H1 (cell line): Measurements from ENCODE around the gene CDC27. TPM values are rescaled to one million over a fixed set of nuclear protein-coding genes. Genes with fewer than 3 reads are reported as not detected.
"Not testable (repeated sequence)": the region's sequence is repeated elsewhere in the genome, so short reads cannot be mapped to it uniquely, and the experiment has no call there.

Source experiments
- CTCF ChIA-PET: fragments of 300-600 bp; sonication (Branson Sonifier 250); formaldehyde crosslinking; loops from one replicate; lab custom pipeline; 2021; ENCODE audit not compliant: partially characterized antibody; lab: Charles Lee
- POLR2A ChIA-PET: fragments of 300-600 bp; sonication (Branson Sonifier 250); formaldehyde crosslinking; loops from one replicate; lab custom pipeline; 2021; ENCODE audit warnings: inconsistent platforms; ENCODE audit not compliant: partially characterized antibody; lab: Charles Lee
- DNase-seq, 2 experiments: peaks; one replicate each; pipeline versions ENCODE4 v3.0.0 to v3.0.0-alpha.2; 2010 to 2022; ENCODE audit warnings: low spot score in 2 of 2, low read depth in 1 of 2, mixed read lengths in 1 of 2
- FAIRE-seq: peaks from 2 replicates; lab custom pipeline; 2011; peaks lifted over from hg19 to GRCh38; lab: Jason Lieb, UNC
- H2AFZ ChIP-seq: 2 replicates; pipeline ENCODE4 v1.8.1; 2012; ENCODE audit warnings: low read length, inconsistent platforms
- H2AK5ac ChIP-seq: 2 replicates; pipeline ENCODE4 v1.6.1; 2013; ENCODE audit warnings: low read depth, low read length
- H2BK120ac ChIP-seq: replicated peaks from 2 replicates; pipeline ENCODE3; 2013; ENCODE audit warnings: low read depth, low read length, inconsistent platforms
- H2BK12ac ChIP-seq: 2 replicates; pipeline ENCODE4 v1.6.1; 2013; ENCODE audit warnings: low read depth, low read length
- H2BK15ac ChIP-seq: 2 replicates; pipeline ENCODE4 v1.6.1; 2013; ENCODE audit warnings: low read length
- H2BK20ac ChIP-seq: 2 replicates; pipeline ENCODE4 v1.6.1; 2013; ENCODE audit warnings: low read length
- H2BK5ac ChIP-seq: 2 replicates; pipeline ENCODE4 v1.6.1; 2013; ENCODE audit warnings: low read depth, low read length
- H3K14ac ChIP-seq: 2 replicates; pipeline ENCODE4 v1.6.1; 2013; ENCODE audit warnings: inconsistent platforms; ENCODE audit not compliant: insufficient read length
- H3K18ac ChIP-seq: 2 replicates; pipeline ENCODE4 v1.6.1; 2013; ENCODE audit warnings: low read length; ENCODE audit errors: extremely low read depth
- H3K23ac ChIP-seq: 2 replicates; pipeline ENCODE4 v1.6.1; 2013; ENCODE audit warnings: inconsistent platforms; ENCODE audit not compliant: insufficient read length
- H3K23me2 ChIP-seq: 2 replicates; pipeline ENCODE4 v1.6.1; 2013; ENCODE audit warnings: low read depth, low read length
- H3K27ac ChIP-seq: 2 replicates; pipeline ENCODE4 v1.6.1; 2011; ENCODE audit warnings: low read depth, low read length, inconsistent platforms
- H3K27me3 ChIP-seq, 4 experiments: replicated peaks in 1 of 4; 1 replicate in 1 of 4; 2 replicates in 3 of 4; pipeline versions ENCODE4 v1.6.1 to v1.8.1; 2011 to 2013; ENCODE audit warnings: low read length in 3 of 4, mild to moderate bottlenecking in 3 of 4, inconsistent platforms in 2 of 4, mixed read lengths in 2 of 4, moderate library complexity in 1 of 4; ENCODE audit not compliant: control insufficient read depth in 3 of 4, insufficient read depth in 3 of 4; ENCODE audit errors: extremely low read depth in 1 of 4
- H3K36me3 ChIP-seq, 4 experiments: 2 replicates each; pipeline versions ENCODE4 v1.6.1 to v1.8.1; 2011 to 2013; ENCODE audit warnings: mild to moderate bottlenecking in 4 of 4, low read length in 3 of 4, moderate library complexity in 2 of 4, control low read depth in 1 of 4, inconsistent platforms in 1 of 4; ENCODE audit not compliant: insufficient read depth in 4 of 4, control insufficient read depth in 2 of 4
- H3K4ac ChIP-seq: replicated peaks from 2 replicates; pipeline ENCODE3; 2013; ENCODE audit warnings: low read length, low read depth, mixed read lengths, inconsistent platforms; ENCODE audit not compliant: insufficient read length
- H3K4me1 ChIP-seq, 4 experiments: replicated peaks in 1 of 4; 1 replicate in 1 of 4; 2 replicates in 3 of 4; pipeline versions ENCODE4 v1.6.1 to v1.8.1; 2011 to 2013; ENCODE audit warnings: low read length in 3 of 4, inconsistent platforms in 2 of 4, mixed read lengths in 1 of 4; ENCODE audit not compliant: insufficient read depth in 4 of 4, control insufficient read depth in 3 of 4
- H3K4me2 ChIP-seq, 2 experiments: 2 replicates each; pipeline versions ENCODE4 v1.6.1 to v1.8.1; 2011 to 2013; ENCODE audit warnings: low read depth in 2 of 2, low read length in 2 of 2, control low read depth in 1 of 2, inconsistent platforms in 1 of 2, mild to moderate bottlenecking in 1 of 2; ENCODE audit not compliant: insufficient read depth in 1 of 2
- H3K4me3 ChIP-seq, 4 experiments: fragments of 200-600, 300-600 bp in 1 of 4; sonication (generic), shearing (Covaris generic), sonication (Bioruptor Twin) in 1 of 4; 2 replicates each; pipeline versions ENCODE4 v1.5.1 to v1.8.1; 2011 to 2016; ENCODE audit warnings: low read length in 4 of 4, low read depth in 3 of 4, control low read depth in 2 of 4, inconsistent platforms in 2 of 4, mild to moderate bottlenecking in 2 of 4, mixed read lengths in 1 of 4, moderate library complexity in 1 of 4; ENCODE audit not compliant: insufficient read depth in 2 of 4; ENCODE audit errors: extremely low read depth in 1 of 4
- H3K56ac ChIP-seq: replicated peaks from 2 replicates; pipeline ENCODE3; 2013; ENCODE audit warnings: low read depth, mild to moderate bottlenecking, mixed read lengths, low read length, inconsistent platforms; ENCODE audit not compliant: insufficient read length
- H3K79me1 ChIP-seq: 2 replicates; pipeline ENCODE4 v1.6.1; 2013; ENCODE audit warnings: low read depth, low read length, control low read depth
- H3K79me2 ChIP-seq, 2 experiments: 2 replicates each; pipeline versions ENCODE4 v1.6.1 to v1.8.1; 2012 to 2013; ENCODE audit warnings: low read length in 2 of 2, mild to moderate bottlenecking in 2 of 2, inconsistent platforms in 1 of 2; ENCODE audit not compliant: insufficient read depth in 2 of 2, control insufficient read depth in 1 of 2
- H3K9ac ChIP-seq, 4 experiments: replicated peaks in 1 of 4; 1 replicate in 1 of 4; 2 replicates in 3 of 4; pipeline versions ENCODE4 v1.6.1 to v1.8.1; 2011 to 2013; ENCODE audit warnings: low read depth in 3 of 4, low read length in 3 of 4, control low read depth in 2 of 4, mild to moderate bottlenecking in 2 of 4, moderate library complexity in 2 of 4, inconsistent platforms in 1 of 4; ENCODE audit errors: extremely low read depth in 1 of 4
- H3K9me3 ChIP-seq, 2 experiments: 2 replicates each; pipeline versions ENCODE4 v1.6.1 to v1.8.1; 2012 to 2013; ENCODE audit warnings: mild to moderate bottlenecking in 2 of 2, moderate library complexity in 2 of 2, control low read depth in 1 of 2, inconsistent platforms in 1 of 2, low read depth in 1 of 2, low read length in 1 of 2, mixed read lengths in 1 of 2; ENCODE audit not compliant: insufficient read depth in 2 of 2
- H4K20me1 ChIP-seq, 2 experiments: replicated peaks in 1 of 2; 2 replicates each; pipeline versions ENCODE3 to v1.8.1; 2011 to 2013; ENCODE audit warnings: inconsistent platforms in 2 of 2, low read length in 2 of 2, mild to moderate bottlenecking in 1 of 2; ENCODE audit not compliant: insufficient read depth in 2 of 2, control insufficient read depth in 1 of 2
- H4K5ac ChIP-seq: 2 replicates; pipeline ENCODE4 v1.6.1; 2013; ENCODE audit warnings: low read length, low read depth, mixed read lengths, inconsistent platforms; ENCODE audit not compliant: insufficient read length
- H4K8ac ChIP-seq: 2 replicates; pipeline ENCODE4 v1.8.0; 2013; ENCODE audit warnings: mild to moderate bottlenecking, moderate library complexity, low read length, inconsistent platforms; ENCODE audit not compliant: insufficient read depth; ENCODE audit errors: extremely low read depth
- H4K91ac ChIP-seq: replicated peaks from 2 replicates; pipeline ENCODE3; 2013; ENCODE audit warnings: low read length, mixed read lengths, inconsistent platforms; ENCODE audit not compliant: insufficient read length
- WGBS, 2 experiments: shearing (Covaris generic) in 1 of 2; methylation state at CpG; one replicate each; pipeline versions ENCODE4 v1.1.6 to v1.1.7; 2013 to 2015; ENCODE audit warnings: low lambda C conversion rate in 2 of 2, mixed read lengths in 2 of 2, inconsistent platforms in 1 of 2, low coverage in 1 of 2, missing lambda C conversion rate in 1 of 2; ENCODE audit not compliant: insufficient replicate concordance in 2 of 2, insufficient coverage in 1 of 2, insufficient read length in 1 of 2; ENCODE audit errors: extremely low coverage in 1 of 2, missing lambda C conversion rate in 1 of 2; 5-methylcytosine and 5-hydroxymethylcytosine counted together
- polyA plus RNA-seq, 7 experiments: library from polyadenylated mRNA; depleted of rRNA in 3 of 7; stranded (reverse) in 5 of 7; unstranded in 2 of 7; fragments of >200 nt in 5 of 7; fragments of 200-250 nt in 2 of 7; gene quantifications; 1 replicate in 5 of 7; 2 replicates in 1 of 7; 4 replicates in 1 of 7; pipeline versions ENCODE4 v1.2.1 to v1.2.3, GENCODE V29; 2011 to 2013; ENCODE audit warnings: missing spikeins in 2 of 7, mixed read lengths in 2 of 7
- total RNA-seq: library from RNA; stranded (reverse); fragmentation: NEBNext Ultra II Directional; extraction: Animal tissue kit (Norgen Biotek cat#: 25700); gene quantifications from 2 replicates; pipeline ENCODE4 v1.2.1, GENCODE V29; 2021

The CDC27 gene
- total and polyA plus RNA-seq, 2 of the 8 experiments (the other 6 are each of a cell fraction or from before 2014, with no cell fraction given), result 41.9 to 87.5 TPM

DNA sequence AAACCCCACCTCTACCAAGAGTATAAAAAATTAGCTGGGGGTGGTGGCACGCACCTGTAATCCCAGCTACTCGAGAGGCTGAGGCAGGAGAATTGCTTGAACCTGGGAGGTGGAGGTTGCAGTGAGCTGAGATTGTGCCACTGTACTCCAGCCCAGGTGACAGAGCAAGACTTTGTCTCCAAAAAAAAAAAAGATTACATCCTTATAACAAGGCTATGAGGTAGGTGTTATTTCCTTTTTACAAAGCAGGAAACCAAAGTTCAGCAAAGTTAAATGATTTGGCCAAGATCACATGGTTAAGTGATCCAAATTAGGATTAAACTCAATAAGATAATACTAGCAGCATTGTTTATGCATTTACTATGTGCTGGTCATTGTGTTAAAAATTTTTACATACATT is 28.2 kb upstream of the CDC27 start:
- H2AFZ ChIP-seq, CTCF ChIA-PET, H4K5ac ChIP-seq, H2BK12ac ChIP-seq, H3K79me2 ChIP-seq, H3K9me3 ChIP-seq, H3K27me3 ChIP-seq, H2BK20ac ChIP-seq, H3K79me1 ChIP-seq, H4K8ac ChIP-seq, H3K36me3 ChIP-seq, H2AK5ac ChIP-seq, H3K18ac ChIP-seq, H3K23me2 ChIP-seq, H3K56ac ChIP-seq, H3K27ac ChIP-seq, H2BK120ac ChIP-seq, H3K4ac ChIP-seq, H3K9ac ChIP-seq, H3K4me3 ChIP-seq, H4K20me1 ChIP-seq, H4K91ac ChIP-seq, H3K14ac ChIP-seq, H3K4me2 ChIP-seq, H3K4me1 ChIP-seq, POLR2A ChIA-PET, H2BK5ac ChIP-seq, H2BK15ac ChIP-seq, DNase-seq, H3K23ac ChIP-seq, FAIRE-seq: not testable (repeated sequence)
- WGBS, 2 experiments, result 100% methylated on average over 2 of the region's 2 CpGs; no CpG with 5 or more reads in 1 of the 2 experiments

DNA sequence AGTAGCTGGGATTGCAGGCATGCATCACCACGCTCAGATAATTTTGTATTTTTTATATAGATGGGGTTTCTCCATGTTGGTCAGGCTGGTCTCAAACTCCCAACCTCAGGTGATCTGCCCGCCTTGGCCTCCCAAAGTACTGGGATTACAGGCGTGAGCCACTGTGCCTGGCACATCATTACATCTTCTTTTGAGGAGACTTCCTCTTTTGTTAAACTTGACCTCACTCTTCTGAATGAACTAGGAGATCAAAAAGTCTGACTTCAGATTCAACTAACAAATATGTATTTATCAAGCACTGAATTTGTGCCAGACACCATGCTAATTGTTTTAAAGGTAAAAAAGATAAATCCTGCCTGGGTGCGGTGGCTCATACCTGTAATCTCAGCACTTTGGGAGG is 27.7 kb upstream of the CDC27 start:
- H3K23me2 ChIP-seq, H2AK5ac ChIP-seq, DNase-seq, H3K14ac ChIP-seq, H2BK120ac ChIP-seq, H4K20me1 ChIP-seq, H3K79me1 ChIP-seq, H2AFZ ChIP-seq, FAIRE-seq, H3K23ac ChIP-seq, H4K8ac ChIP-seq, H2BK20ac ChIP-seq, H3K9me3 ChIP-seq, CTCF ChIA-PET, POLR2A ChIA-PET, H3K27me3 ChIP-seq, H3K56ac ChIP-seq, H3K4me2 ChIP-seq, H2BK15ac ChIP-seq, H2BK12ac ChIP-seq, H3K4me1 ChIP-seq, H3K9ac ChIP-seq, H3K4me3 ChIP-seq, H2BK5ac ChIP-seq, H4K5ac ChIP-seq, H3K4ac ChIP-seq, H3K36me3 ChIP-seq, H3K27ac ChIP-seq, H3K79me2 ChIP-seq, H3K18ac ChIP-seq, H4K91ac ChIP-seq: not testable (repeated sequence)
- WGBS, 2 experiments, result 84% methylated on average over 4 of the region's 4 CpGs; no CpG with 5 or more reads in 1 of the 2 experiments
